Activated CD8-positive, alpha-beta memory T cell treated with anti-CD3 and anti-CD28 coated beads, Interleukin-2, amount 50 U/mL, for 4 hours (primary cell): Measurements from ENCODE around the gene PDCD1.
"Not testable (repeated sequence)": the region's sequence is repeated elsewhere in the genome, so short reads cannot be mapped to it uniquely, and the experiment has no call there.

Experiments
- DNase-seq: peaks from one replicate; pipeline ENCODE4 v3.0.0-alpha.2; 2020

PDCD1 gene

GRCh38 chr2:241850544-241851324 lies 8.0 kb downstream of the PDCD1 start:
- DNase-seq: no peak

DNA sequence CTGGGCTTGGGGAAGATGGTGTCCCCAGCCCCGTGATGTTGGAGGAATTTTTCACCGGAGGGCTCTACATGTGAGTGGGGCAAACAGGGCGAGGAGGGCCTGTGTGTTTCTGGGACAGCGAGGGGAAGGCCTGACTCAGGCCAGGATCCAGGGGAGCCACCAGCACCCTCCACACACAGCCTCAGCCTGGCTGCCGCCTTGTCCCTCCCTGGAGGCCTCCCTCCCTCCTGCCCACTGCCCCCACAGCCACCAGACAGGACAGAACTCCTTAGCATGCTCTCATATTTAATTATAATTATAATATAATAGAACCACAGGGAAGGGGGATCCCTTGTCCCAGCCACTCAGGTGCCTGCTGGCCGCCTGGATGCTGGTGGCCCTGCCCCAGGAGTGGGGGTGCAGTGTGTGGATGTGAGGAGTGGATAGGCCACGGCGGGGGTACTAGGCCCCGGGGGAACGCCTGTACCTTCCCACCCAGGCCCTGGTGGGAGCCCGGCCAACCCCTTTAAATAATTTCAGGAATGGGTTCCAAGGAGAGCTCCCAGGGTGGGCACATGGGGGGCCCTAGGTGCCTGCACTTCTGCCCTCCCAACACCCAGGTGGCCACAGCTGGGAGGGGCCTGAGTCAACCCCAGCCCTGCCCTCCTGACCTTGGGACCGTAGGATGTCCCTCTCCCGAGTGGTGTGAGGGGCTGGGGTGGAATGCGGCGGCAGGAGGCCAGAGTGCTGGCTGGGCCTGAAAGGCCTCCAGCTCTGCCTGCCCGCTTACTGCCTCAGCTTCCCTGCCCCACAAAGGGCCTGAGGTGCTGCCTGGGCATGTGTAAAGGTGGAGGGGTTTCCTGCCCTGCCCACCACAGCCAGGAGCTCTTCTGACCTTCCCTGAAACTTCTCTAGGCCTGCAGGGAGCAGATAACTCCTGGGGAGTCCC lies 8.8 kb downstream of the PDCD1 start:
- DNase-seq: no peak

DNA sequence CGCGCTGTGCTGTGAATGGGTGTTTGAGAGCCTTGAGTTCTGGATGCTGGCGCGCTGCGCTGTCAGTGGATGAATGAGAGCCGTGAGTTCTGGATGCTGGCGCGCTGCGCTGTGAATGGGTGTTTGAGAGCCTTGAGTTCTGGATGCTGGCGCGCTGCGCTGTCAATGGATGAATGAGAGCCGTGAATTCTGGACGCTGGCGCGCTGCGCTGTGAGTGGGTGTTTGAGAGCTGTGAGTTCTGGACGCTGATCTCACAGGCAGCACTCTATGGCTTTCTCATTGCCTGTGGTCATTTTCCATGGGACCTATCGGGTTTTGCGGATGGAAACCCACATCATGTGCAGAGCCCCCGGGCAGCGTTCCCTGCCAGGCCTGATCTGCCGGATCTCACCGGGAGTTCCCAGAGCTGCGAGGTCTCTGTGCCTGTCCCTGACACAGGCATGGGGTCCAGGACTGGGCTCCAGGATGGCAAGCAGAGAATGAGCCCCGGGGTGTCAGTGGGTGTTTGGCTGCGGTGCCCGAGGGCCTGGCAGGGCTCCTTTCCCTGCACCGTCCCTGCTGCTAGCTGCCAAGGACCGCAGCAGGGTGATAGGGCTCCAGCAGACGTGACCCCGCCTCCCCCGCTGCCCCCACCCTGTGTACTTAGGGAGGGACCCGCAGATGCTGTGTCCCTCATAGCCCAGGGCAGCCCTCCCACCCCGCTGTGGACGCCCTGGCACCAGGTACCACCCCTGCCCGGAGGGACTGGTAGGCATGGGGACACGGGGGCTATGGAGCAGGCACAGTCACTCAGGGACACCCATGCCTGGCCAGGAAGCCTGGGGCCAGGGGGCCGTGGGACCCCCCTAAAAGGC lies 9.7 kb downstream of the PDCD1 start:
- no peak for DNase-seq

DNA sequence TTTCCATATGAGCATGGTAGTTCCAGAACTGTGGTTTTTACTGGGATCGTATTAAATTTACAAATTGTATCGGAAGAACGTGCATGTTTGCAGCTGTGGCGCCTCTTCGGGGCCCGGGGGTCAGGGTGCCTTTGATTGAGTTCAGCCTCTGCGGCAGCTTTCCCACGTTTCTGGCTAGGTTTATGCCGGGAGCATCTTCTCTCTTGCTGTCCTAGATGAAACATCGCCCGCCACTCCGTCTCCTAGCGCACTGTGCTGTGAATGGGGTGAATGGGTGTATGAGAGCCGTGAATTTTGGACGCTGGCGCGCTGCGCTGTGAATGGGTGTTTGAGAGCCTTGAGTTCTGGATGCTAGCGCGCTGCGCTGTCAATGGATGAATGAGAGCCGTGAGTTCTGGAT lies 12.3 kb downstream of the PDCD1 start:
- no peak for DNase-seq

DNA sequence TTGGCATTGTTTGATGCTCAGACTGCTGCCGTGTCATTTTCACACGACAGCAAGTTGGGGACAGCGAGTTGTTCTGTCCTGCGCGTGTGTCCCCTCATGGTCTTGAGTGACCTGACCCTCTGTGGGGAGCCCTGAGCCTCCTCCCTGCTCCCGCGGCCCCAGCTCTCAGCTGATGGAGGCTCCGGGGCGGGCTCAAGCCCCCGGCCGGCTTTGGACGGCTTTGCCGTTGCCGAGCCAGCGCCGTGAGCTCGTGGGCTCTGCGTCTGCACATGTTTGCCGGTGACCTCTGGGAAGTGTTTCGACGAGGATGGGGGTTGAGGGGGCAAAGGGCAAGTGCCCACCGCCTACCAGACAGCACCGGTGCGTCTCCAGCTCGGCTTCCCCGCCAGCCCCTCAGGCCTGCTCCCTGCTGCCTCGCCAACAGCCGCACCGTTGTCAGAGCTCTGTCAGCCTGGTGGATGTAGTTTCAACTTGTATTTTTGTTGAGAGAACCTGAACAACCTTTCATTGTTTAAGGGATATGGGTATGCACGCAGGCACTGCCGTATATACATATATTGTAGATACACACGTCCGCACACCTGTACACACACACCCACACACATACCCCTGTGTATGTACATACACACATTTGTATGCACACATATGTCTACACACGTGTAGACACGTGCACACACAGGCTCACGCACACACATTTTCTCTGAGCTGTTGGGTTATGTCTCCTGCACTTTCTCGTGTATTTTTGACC lies 13.7 kb downstream of the PDCD1 start:
- no peak for DNase-seq

DNA sequence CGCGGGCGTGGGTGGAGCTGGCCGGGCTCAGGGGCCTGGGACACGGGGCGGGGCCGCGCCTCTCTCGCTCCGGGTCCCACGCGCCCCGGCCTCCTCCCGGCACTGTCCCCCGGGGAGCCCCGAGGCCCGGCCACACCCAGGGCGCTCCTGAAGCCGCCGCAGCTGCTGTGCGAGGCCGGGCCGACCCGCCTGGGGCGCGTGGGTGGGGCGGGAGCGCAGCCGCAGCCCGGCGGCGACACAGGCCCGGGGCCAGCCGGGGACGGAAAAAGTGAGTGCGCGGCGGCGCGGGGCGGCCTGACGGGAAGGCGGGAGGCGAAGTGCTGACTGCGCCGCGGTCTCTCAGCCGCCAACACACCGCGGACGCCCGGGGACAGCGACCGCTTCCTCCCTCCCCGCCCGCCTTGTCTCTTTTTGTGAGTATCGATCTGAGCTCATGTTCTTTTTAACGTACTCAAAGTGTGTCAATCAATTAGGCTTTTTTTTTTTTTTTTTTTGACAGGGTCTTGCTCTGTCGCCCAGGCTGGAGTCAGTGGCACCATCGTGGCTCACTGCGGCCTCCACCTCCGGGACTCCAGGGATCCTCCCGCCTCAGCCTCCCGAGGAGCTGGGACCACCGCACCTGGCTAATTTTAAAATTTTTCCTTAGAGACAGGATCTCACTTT lies 14.5 kb downstream of the PDCD1 start:
- peak; percentile 84 for DNase-seq

DNA sequence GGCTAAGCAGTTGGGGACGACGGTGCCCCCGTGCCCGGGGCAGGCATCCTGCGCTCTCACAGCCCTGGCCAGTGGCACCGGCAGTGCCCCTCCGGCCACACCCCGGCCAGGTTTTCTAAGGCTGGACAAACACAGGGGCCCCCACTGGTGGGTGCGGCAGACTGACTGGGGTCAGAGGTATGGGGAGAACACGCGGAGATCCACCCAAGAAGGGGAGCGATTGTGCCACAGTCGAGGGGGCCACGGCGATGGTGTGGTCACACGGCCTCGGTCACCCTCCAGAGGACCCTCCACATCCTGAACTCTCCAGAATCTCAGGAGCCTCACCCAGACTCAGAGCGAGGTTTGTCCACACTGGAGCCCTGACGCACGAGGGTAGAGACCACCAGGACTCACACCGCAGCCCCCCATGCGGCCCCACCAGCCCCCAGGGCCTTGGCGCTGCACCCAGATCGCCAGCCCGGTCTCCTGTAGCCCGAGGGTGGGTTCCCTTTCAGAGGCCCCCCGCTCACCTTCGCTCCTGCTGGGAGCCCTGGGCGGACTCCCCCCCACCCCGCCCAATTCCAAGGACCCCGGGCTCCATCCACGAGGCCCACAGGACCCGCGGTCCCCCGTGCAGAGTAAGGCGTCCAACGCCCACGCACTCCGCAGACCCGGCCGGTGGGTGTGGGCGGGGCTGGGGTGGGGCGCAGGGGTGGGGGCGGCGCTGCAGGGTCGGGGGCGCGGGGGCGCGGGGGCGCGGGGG lies 15.2 kb downstream of the PDCD1 start:
- no peak for DNase-seq

DNA sequence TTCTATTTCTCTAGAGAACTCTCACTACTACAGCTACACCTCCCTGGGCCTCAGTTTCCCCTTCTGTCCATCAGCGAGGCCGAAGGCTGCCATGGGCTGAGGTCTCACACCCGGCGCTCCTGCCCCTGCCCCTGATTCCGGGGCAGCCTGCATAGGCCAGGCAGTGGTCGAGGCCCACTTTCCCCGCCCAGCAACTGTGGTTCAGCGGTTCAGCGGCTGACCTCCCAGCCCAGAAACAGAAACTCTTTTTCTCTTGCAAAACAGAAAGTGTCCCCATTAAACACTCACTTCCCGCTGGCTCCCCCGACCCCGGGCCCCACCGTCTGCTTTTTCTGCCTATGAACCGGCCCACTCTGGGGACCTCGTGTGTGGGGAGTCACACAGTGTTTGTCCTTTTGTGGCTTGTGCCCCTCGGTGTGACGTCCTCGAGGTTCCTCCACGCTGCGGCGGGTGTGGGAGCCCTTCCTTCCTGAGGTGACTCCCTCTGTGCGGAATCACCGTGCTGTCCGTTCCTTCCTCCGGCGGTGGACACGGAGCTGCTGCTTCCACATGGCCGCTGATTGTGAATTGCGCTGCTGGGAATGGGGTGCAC lies 16.0 kb downstream of the PDCD1 start:
- peak; percentile 58 for DNase-seq

GRCh38 chr2:241842067-241842415 lies 16.7 kb downstream of the PDCD1 start:
- DNase-seq: no peak

DNA sequence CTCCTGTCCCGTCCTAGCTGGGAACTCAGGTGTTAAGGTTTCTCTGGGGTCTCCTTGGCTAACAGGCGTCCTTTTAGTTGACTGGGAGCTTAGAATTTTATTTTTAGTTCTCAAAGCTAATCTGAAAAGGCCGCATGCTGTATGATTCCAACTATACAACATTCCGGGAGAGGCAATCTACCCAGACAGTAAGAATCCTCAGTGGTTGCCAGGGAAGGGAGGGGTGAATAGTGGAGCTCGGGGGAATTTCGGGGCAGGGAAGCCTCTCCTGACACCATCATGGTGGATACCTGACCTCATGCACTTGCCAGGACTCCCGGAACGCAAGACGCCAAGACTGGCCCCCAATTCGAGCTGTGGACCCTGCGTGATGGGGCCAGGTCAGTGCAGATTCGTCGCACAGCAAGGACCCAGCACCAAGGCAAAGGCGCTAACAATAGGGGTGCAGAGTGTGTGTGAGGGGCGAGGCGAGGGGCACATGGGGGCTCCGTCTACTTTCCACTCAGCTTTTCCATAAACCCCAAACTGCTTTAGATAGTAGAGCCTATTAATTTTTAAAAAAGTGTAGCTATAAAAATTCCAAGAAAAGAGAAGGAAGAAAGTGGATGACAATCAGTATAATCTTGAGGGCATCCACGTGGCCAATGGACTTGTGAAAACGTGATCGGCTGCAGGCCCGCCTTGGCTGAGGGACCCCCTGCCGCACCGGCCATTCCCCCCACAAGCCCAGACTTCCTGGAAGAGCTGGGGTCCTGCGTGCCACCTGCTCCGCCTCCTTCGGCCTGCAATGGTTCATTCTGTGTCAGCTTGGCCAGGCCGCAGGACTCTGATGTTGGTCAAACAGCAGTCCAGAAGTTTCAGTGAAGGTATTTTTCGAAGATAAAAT lies 17.3 kb downstream of the PDCD1 start:
- DNase-seq: no peak

DNA sequence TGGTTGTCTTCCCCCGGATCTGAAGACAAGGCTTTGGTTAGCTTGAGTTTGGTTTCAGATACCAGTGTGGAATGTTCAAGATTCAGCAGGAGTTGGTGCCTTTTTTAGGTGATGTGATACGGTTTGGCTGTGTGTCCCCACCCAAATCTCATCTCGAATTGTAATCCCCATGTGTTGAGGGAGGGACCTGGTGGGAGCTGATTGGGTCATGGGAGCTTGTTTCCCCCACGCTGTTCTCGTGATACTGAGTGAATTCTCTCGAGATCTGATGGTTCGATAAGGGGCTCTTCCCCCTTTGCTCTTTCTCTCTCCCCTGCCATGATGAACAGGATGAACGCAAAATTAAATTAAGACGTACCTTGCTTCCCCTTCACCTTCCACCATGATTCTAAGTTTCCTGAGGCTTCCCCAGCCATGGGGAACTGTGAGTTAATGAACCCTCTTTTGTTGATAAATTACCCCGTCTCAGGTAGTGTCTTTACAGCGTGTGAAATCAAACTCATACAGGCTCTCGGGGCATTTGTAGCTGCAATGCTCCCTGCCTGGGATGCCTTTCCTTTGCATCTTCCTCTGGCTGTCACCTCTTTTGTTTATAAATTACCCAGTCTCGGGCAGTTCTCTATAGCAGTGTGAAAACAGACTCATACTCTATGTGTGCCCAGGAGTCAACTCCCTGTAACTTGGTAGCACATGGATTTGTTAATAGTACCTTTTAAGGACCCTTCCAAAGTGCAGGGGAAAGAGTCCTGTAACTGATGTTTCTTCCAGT lies 21.3 kb downstream of the PDCD1 start:
- DNase-seq: no peak

DNA sequence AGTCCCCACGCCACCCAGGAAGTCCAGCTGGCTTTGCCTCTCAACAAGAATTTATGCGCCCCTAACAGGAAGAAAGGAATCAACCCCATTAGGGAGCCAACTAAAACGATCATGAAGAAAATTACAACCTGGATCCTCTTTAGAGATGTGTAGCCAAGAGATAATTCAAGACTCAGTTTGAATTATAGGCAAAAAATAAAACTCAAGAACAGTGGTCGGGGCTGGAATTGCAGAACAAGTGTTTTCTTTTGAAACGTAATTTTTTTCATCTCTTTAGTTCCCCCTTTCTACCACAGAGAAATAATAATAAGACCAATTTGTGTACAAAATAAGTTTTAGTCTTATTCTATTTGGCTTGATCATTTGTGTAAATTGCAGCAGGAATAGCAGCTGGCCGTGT lies 22.4 kb downstream of the PDCD1 start:
- no peak for DNase-seq

GRCh38 chr2:241835611-241836010 lies 23.1 kb downstream of the PDCD1 start:
- DNase-seq: no peak

DNA sequence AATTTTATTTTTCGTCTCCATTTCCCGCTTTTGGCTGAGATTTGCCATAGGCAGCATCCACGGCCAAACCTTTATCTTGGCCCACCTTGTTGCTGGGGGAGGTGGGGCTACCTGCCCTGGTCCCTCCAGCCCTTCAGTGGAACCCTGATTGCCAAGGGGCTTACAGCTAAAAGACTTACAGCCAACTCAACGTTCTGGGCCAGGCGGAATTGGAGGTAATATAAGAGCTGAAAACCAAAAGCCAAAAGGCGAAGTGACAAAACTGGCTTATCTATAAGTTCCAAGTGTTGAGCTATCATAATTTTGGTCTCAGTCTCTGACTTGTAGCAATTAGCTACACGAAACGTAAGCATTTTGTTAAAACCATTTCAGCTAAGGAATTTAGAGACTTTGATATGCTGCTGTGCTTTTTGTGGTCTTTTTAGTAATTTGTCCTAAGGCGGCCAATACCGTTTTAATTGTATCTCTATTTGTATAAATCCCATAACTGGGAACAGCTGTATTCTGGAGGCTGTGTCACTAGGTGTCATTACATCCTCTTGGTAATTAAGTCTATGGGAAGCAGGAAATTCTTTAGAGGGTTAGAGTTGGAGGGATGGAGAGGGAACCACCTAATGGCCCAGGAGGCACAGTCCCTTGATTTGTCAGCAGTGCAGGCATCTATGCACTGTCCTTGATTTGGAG lies 24.0 kb downstream of the PDCD1 start:
- DNase-seq: no peak

DNA sequence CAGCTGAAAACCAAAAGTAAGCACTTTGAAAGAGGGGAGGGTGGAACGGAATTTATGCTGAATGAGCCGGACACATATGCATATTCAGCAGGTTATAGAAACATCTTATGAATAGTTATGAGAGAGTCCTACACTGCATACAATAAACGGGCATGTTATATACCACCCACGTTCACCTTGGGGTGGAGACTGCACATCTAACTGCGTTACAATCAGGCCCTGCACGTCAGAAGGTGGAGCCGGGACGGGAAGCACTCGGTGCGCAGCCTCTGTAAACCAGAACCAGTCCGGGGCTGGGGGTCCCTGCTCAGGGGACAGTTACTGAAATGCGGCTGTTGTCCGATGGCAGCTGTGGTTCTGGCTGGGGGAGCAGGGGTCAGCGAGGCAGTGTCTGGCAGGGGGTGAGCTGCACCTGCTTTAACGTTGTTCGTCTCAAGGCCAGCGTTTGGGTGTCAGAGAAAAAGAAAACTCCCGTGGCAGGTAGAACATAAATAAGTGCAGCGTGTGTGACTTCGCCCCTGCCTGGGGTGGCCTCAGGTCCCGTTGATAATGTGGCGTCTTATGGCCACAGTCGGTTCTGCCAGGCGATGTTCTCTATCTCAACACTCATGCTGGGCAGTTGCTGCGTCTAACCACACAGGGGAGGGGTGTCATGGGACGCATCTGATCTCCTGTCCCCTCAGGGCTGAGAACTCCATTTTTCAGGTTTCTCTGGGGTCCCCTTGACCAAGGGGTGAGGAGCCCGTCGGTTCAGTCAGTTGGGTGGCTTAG lies 24.8 kb downstream of the PDCD1 start:
- not testable (repeated sequence) for DNase-seq

DNA sequence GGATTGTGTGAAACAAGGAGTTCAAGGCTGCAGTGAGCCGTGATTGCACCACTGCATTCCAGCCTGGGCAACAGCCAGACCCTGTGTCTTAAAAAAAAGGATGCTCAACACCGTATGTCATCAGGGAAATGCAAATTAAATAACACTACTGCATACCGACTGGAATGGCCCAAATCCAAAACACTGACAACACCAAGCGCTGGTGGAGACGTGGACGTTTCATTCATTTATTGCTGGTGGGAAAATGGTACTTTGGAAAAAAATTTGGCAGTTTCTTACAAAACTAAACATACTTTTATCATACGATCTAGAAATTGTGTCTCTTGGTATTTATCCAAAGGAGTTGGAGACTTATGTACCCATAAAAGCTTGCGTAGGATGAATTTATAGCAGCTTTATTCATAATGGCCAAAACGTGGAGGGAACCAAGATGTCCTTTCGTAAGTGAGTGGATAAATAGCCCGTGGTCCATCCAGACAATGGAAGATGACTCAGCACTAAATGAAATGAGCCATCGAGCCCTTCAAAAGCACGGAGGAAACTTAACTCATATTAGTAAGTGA lies 25.5 kb downstream of the PDCD1 start:
- DNase-seq: no peak

DNA sequence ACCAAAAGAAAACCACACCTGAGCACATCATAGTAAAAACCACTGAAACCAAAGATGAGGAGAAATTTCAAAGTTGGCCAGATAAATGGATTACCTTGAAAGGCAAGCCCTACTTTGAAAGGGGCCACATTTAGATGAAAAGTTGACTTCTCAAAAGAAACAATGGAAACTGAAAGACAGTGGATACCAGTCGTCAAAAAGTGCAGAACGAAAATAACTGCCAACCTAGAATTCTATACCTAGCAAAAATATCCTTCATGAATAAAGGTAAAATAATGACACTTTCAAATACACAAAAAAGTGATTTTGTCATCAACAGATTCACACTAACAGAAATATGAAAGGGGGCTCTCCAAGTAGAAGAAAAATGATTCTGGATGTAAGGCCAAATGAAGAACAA lies 31.3 kb downstream of the PDCD1 start:
- DNase-seq: no peak
